Endothelial cell (in vitro differentiated cells): ENCODE measurements around the gene OR8J1. TPM values are rescaled to one million over a fixed set of nuclear protein-coding genes. Genes with fewer than 3 reads are reported as not detected.

Source experiments
- DNase-seq: peaks from one replicate; pipeline ENCODE4 v3.0.0; 2021; ENCODE audit warnings: low spot score
- H3K27ac Mint-ChIP-seq: one replicate; pipeline ENCODE4 v1.8.0; 2021; ENCODE audit warnings: mixed read lengths, inconsistent platforms; ENCODE audit not compliant: unreplicated experiment
- H3K27me3 Mint-ChIP-seq: one replicate; pipeline ENCODE4 v1.8.0; 2021; ENCODE audit warnings: mild to moderate bottlenecking, moderate library complexity, mixed read lengths, inconsistent platforms; ENCODE audit not compliant: unreplicated experiment
- H3K36me3 Mint-ChIP-seq: one replicate; pipeline ENCODE4 v1.8.0; 2021; ENCODE audit warnings: mild to moderate bottlenecking, low read depth, mixed read lengths, inconsistent platforms; ENCODE audit not compliant: unreplicated experiment
- H3K4me1 Mint-ChIP-seq: one replicate; pipeline ENCODE4 v1.8.0; 2021; ENCODE audit warnings: mild to moderate bottlenecking, mixed read lengths, inconsistent platforms; ENCODE audit not compliant: unreplicated experiment
- H3K4me3 Mint-ChIP-seq: one replicate; pipeline ENCODE4 v1.8.0; 2021; ENCODE audit warnings: mild to moderate bottlenecking, mixed read lengths, inconsistent platforms; ENCODE audit not compliant: unreplicated experiment
- H3K9me3 Mint-ChIP-seq: one replicate; pipeline ENCODE4 v1.8.0; 2021; ENCODE audit warnings: mixed read lengths, inconsistent platforms; ENCODE audit not compliant: unreplicated experiment
- CTCF ChIP-seq: fragments of 200-600 bp; sonication (generic); IDR thresholded peaks from one replicate; pipeline ENCODE4 v1.5.0; 2021; ENCODE audit warnings: antibody characterized with exemption; ENCODE audit not compliant: unreplicated experiment
- long read RNA-seq: library from polyadenylated mRNA; unstranded; transcript quantifications from one replicate; pipeline ENCODE4 v2.0.0, GENCODE V29; 2020; ENCODE audit not compliant: unreplicated experiment
- total RNA-seq: library from RNA; stranded (reverse); fragmentation: NEBNext Ultra II Directional; extraction: Animal tissue kit (Norgen Biotek cat#: 25700); gene quantifications from one replicate; pipeline ENCODE4 v1.2.1, GENCODE V29; 2021; ENCODE audit not compliant: unreplicated experiment

OR8J1 gene, protein sequence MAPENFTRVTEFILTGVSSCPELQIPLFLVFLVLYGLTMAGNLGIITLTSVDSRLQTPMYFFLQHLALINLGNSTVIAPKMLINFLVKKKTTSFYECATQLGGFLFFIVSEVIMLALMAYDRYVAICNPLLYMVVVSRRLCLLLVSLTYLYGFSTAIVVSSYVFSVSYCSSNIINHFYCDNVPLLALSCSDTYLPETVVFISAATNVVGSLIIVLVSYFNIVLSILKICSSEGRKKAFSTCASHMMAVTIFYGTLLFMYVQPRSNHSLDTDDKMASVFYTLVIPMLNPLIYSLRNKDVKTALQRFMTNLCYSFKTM
- total RNA-seq = not detected
- long read RNA-seq = 0 reads

GRCh38 chr11:56353991-56354390 is at the start of gene OR8J1:
Gene OR8J1, plus strand, starts transcription at chr11:56354291. Its CDS starts 5,956 bp downstream, at chr11:56360247.
- H3K27ac Mint-ChIP-seq = no peak within 1 kb of the TSS
- H3K4me3 Mint-ChIP-seq = no peak within 1 kb of the TSS

GRCh38 chr11:56307836-56308235 is 46.3 kb upstream of the OR8J1 start:
- Mint-ChIP-seq H3K27me3 (no peaks in the 10 kb centered on the region), H3K4me3 (no peak overlapping the region), H3K27ac (no peak overlapping the region), H3K36me3 (no peaks in the 10 kb centered on the region), H3K9me3 (no peaks in the 10 kb centered on the region), H3K4me1 (no peaks in the 10 kb centered on the region)
- no peak for TF ChIP-seq CTCF
- DNase-seq = no peak

More at GRCh38 chr11:56353991-56354390, at the start of gene OR8J1:
- no peaks in the 10 kb centered on the region for H3K9me3 Mint-ChIP-seq
- H3K27me3 Mint-ChIP-seq = no peaks in the 10 kb centered on the region
- H3K36me3 Mint-ChIP-seq = no peaks in the 10 kb centered on the region
- no peaks in the 10 kb centered on the region for H3K4me1 Mint-ChIP-seq
- TF ChIP-seq CTCF = no peak
- DNase-seq = no peak

GRCh38 chr11:56314844-56315243 is 39.2 kb upstream of the OR8J1 start, which contains the start of gene OR8K3:
Gene OR8K3, plus strand, starts transcription at chr11:56315144. Its CDS starts 3,163 bp downstream, at chr11:56318307.
- Mint-ChIP-seq H3K36me3 (no peaks in the 10 kb centered on the region), H3K4me1 (no peaks in the 10 kb centered on the region), H3K27me3 (no peaks in the 10 kb centered on the region), H3K9me3 (no peaks in the 10 kb centered on the region), H3K27ac (no peak within 1 kb of the TSS), H3K4me3 (no peak within 1 kb of the TSS)
- no peak for DNase-seq
- TF ChIP-seq CTCF = no peak

DNA sequence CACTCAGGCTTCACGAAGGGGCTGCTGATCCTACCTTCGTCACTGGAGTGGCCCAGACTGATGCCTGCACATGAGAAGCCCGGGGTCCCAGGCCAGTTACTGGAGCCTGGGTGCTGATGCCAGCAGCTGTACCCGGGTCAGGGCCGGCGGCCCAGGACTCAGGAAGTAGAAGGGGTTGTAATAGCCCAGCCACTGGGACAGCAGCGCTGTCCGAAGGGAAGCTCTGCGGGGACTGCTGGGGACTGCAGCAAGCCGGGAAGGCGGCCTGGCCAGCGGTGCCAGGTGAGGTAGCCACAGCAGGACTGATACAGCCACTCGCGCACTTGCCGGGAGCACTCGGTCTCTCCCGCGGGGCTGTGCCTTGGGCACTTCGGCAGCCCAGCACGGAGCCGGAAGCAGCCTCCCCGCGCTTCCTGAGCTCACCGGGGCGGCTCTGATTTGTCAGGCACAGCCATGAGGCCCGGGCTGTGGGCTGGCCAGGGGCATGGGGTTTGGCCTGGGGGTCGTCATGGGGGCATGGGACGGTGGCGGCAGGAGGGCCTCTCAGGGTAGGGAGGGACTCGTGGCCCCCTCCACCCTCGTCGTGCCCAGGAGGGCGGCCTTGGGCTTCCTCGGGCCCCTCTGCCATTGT is 22.1 kb upstream of the OR8J1 start:
- DNase-seq = no peak

More for the DNA sequence above, 22.1 kb upstream of the OR8J1 start:
- no peaks in the 10 kb centered on the region for H3K36me3 Mint-ChIP-seq
- H3K4me1 Mint-ChIP-seq = peaks cover 4% of the 10 kb centered on the region
- H3K27ac Mint-ChIP-seq = no peak overlapping the region
- no peak overlapping the region for H3K4me3 Mint-ChIP-seq
- TF ChIP-seq CTCF = no peak
- H3K27me3 Mint-ChIP-seq = peaks cover 2% of the 10 kb centered on the region
- no peaks in the 10 kb centered on the region for H3K9me3 Mint-ChIP-seq
